ENCODE data around the gene PPP1R18.

DNA sequence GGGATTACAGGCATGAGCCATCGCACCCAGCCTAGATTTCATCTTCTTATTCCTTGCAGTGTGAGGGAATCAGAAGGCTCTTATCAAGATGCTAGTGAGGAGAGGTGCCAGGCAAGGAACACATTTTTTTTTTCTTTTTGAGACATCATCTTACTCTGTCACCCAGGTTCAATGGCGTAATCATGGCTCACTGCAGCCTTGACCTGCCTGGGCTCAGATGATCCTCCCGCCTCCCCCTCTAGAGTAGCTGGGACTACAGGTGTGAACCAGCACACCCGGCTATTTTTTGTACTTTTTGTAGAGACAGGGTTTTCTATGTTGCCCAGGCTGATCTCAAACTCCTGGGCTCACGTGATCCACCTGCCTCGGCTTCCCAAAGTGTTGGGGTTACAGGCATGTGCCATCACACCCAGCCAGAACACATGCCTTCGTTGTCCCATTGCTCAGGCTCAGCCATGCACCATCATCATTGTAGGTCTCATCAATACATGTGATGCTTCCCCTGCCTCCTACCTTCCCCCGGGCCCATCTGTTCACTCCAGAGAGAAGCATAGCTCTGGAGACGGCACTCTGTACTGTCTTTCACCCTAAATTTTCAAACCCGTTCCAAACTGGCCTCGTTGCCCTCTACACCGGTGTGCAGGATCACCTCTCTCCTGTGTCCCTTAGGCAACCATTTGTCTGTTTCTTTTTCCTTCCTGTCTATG is 45.9 kb upstream of the PPP1R18 start:
- TF ChIP-seq, protein P1, sequence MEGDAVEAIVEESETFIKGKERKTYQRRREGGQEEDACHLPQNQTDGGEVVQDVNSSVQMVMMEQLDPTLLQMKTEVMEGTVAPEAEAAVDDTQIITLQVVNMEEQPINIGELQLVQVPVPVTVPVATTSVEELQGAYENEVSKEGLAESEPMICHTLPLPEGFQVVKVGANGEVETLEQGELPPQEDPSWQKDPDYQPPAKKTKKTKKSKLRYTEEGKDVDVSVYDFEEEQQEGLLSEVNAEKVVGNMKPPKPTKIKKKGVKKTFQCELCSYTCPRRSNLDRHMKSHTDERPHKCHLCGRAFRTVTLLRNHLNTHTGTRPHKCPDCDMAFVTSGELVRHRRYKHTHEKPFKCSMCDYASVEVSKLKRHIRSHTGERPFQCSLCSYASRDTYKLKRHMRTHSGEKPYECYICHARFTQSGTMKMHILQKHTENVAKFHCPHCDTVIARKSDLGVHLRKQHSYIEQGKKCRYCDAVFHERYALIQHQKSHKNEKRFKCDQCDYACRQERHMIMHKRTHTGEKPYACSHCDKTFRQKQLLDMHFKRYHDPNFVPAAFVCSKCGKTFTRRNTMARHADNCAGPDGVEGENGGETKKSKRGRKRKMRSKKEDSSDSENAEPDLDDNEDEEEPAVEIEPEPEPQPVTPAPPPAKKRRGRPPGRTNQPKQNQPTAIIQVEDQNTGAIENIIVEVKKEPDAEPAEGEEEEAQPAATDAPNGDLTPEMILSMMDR (IDR thresholded peaks at IDR 0.05; ENCODE audit: poor library complexity) = no peak
- TF ChIP-seq EZH2 (IDR thresholded peaks at IDR 0.05; ENCODE audit: borderline replicate concordance) (no peak), EZH2phosphoT487 (IDR thresholded peaks at IDR 0.05; ENCODE audit: low read depth, severe bottlenecking, unreplicated experiment) (no peak)

Measured in hepatocyte (in vitro differentiated cells).